Non-pigmented ciliary epithelial cell (primary cell): Measurements from ENCODE around the gene CRAT.

Source experiments
- DNase-seq: peaks from one replicate; pipeline ENCODE4 v3.0.0-alpha.2; 2010; ENCODE audit warnings: low read depth

Gene CRAT

GRCh38 chr9:129060991-129061390, 49.6 kb downstream of the CRAT start:
- no peak for DNase-seq

- DNase-seq: no peak
Measured at GRCh38 chr9:129059796-129060785, 50.5 kb downstream of the CRAT start.

GRCh38 chr9:129058965-129059795, 51.4 kb downstream of the CRAT start:
- DNase-seq: no peak

- DNase-seq: no peak
Measured at GRCh38 chr9:129054163-129054851, 56.3 kb downstream of the CRAT start.

GRCh38 chr9:129053020-129053419, 57.6 kb downstream of the CRAT start:
- no peak for DNase-seq

- DNase-seq: no peak
Measured at GRCh38 chr9:129052592-129052991, 58.0 kb downstream of the CRAT start.
